Trophoblast cell (in vitro differentiated cells and primary cell): ENCODE measurements around the gene NFIC.

ENCODE experiments used
- DNase-seq, 2 donors: peaks; one replicate each; pipeline ENCODE4 v3.0.0-alpha.2; 2016
- H2AFZ ChIP-seq: 2 replicates; pipeline ENCODE4 v1.6.1; 2013; ENCODE audit warnings: low read length, moderate library complexity, mild to moderate bottlenecking; ENCODE audit not compliant: insufficient read depth, poor library complexity
- H2AK5ac ChIP-seq: 2 replicates; pipeline ENCODE4 v1.6.1; 2013; ENCODE audit warnings: mild to moderate bottlenecking, low read length
- H2BK120ac ChIP-seq: 2 replicates; pipeline ENCODE4 v1.6.1; 2013; ENCODE audit warnings: low read length, mild to moderate bottlenecking, moderate library complexity; ENCODE audit not compliant: insufficient read depth, poor library complexity
- H2BK12ac ChIP-seq: 2 replicates; pipeline ENCODE4 v1.6.1; 2013; ENCODE audit warnings: mild to moderate bottlenecking, low read length, moderate library complexity
- H2BK5ac ChIP-seq: 2 replicates; pipeline ENCODE4 v1.6.1; 2013; ENCODE audit warnings: low read length, low read depth, moderate library complexity, mild to moderate bottlenecking; ENCODE audit not compliant: poor library complexity
- H3K14ac ChIP-seq: 2 replicates; pipeline ENCODE4 v1.6.1; 2013; ENCODE audit warnings: mild to moderate bottlenecking, low read length
- H3K18ac ChIP-seq: 2 replicates; pipeline ENCODE4 v1.6.1; 2013; ENCODE audit warnings: mild to moderate bottlenecking, low read length
- H3K23ac ChIP-seq: 2 replicates; pipeline ENCODE4 v1.6.1; 2013; ENCODE audit warnings: low read length
- H3K27ac ChIP-seq: 2 replicates; pipeline ENCODE4 v1.5.1; 2013; ENCODE audit warnings: low read depth, mild to moderate bottlenecking, inconsistent platforms, low read length, moderate library complexity
- H3K27me3 ChIP-seq: 2 replicates; pipeline ENCODE4 v1.6.1; 2013; ENCODE audit warnings: inconsistent platforms, mild to moderate bottlenecking, low read length, moderate library complexity; ENCODE audit not compliant: insufficient read depth
- H3K36me3 ChIP-seq, 2 experiments: 1 replicate in 1 of 2; 2 replicates in 1 of 2; pipeline ENCODE4 v1.6.1; 2013; ENCODE audit warnings: low read length in 2 of 2, mild to moderate bottlenecking in 2 of 2, moderate library complexity in 1 of 2; ENCODE audit not compliant: insufficient read depth in 2 of 2, control insufficient read depth in 1 of 2
- H3K4ac ChIP-seq: 2 replicates; pipeline ENCODE4 v1.6.1; 2013; ENCODE audit warnings: low read depth, mild to moderate bottlenecking, low read length, moderate library complexity
- H3K4me1 ChIP-seq, 2 experiments: 1 replicate in 1 of 2; 2 replicates in 1 of 2; pipeline ENCODE4 v1.6.1; 2013; ENCODE audit warnings: low read length in 2 of 2, mild to moderate bottlenecking in 2 of 2, moderate library complexity in 1 of 2; ENCODE audit not compliant: insufficient read depth in 2 of 2, control insufficient read depth in 1 of 2
- H3K4me2 ChIP-seq: 2 replicates; pipeline ENCODE4 v1.6.1; 2013; ENCODE audit warnings: inconsistent platforms, mild to moderate bottlenecking, low read length, moderate library complexity
- H3K4me3 ChIP-seq: 2 replicates; pipeline ENCODE4 v1.5.1; 2013; ENCODE audit warnings: mild to moderate bottlenecking, low read depth, low read length, inconsistent platforms
- H3K79me1 ChIP-seq: one replicate; pipeline ENCODE4 v1.6.1; 2013; ENCODE audit warnings: low read length
- H3K79me2 ChIP-seq: 2 replicates; pipeline ENCODE4 v1.6.1; 2013; ENCODE audit warnings: low read length, mild to moderate bottlenecking; ENCODE audit not compliant: control insufficient read depth, insufficient read depth, poor library complexity
- H3K9ac ChIP-seq: 2 replicates; pipeline ENCODE4 v1.6.1; 2013; ENCODE audit warnings: mild to moderate bottlenecking, low read length
- H3K9me3 ChIP-seq: 2 replicates; pipeline ENCODE4 v1.6.1; 2013; ENCODE audit warnings: low read depth, mild to moderate bottlenecking, control low read depth, inconsistent platforms, low read length; ENCODE audit not compliant: insufficient read depth
- H4K12ac ChIP-seq: 2 replicates; pipeline ENCODE4 v1.6.1; 2013; ENCODE audit warnings: low read depth, mild to moderate bottlenecking, low read length, moderate library complexity
- H4K8ac ChIP-seq: 2 replicates; pipeline ENCODE4 v1.6.1; 2013; ENCODE audit warnings: low read depth, mild to moderate bottlenecking, low read length, moderate library complexity
- H4K91ac ChIP-seq: one replicate; pipeline ENCODE4 v1.6.1; 2013; ENCODE audit warnings: low read depth, mild to moderate bottlenecking, low read length, moderate library complexity
- WGBS: extraction: QIAGEN DNeasy Blood & Tissue Kit; methylation state at CpG from one replicate; pipeline ENCODE4 v1.1.7; 2013; ENCODE audit warnings: missing lambda C conversion rate; ENCODE audit not compliant: insufficient read length, insufficient coverage; ENCODE audit errors: extremely low coverage; 5-methylcytosine and 5-hydroxymethylcytosine counted together

Gene NFIC

DNA sequence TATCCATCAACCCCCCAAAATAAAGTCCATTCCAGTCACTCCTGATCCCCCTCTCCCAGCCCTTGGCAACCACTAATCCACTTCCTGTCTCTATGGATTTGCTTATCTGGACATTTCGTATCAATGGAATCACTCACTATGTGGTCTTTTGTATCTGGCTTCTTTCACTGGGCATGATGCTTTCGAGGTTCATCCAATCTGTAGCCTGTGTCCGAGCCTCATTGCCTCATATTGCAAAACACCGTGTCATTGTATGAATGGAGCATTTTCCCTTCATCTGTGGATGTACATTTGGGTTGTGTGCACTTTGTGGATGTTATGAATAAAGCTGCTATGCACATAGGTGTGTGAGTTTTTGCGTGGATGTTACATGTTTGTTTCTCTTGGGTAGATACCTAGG lies 138.4 kb downstream of the NFIC start:
- no peak overlapping the region for H2AK5ac ChIP-seq
- H2AFZ ChIP-seq, result no peak overlapping the region
- H3K27me3 ChIP-seq, result no peaks in the 10 kb centered on the region
- peaks cover 34% of the 10 kb centered on the region for H3K79me2 ChIP-seq
- H3K9me3 ChIP-seq, result no peaks in the 10 kb centered on the region
- WGBS, result no CpG with 5 or more reads among the region's 5 CpGs
- H3K9ac ChIP-seq, result no peak overlapping the region
- no peak overlapping the region for H2BK12ac ChIP-seq
- no peak overlapping the region for H2BK120ac ChIP-seq
- H3K18ac ChIP-seq, result no peak overlapping the region
- H3K23ac ChIP-seq, result no peak overlapping the region
- H3K4me3 ChIP-seq, result no peak overlapping the region
- H4K91ac ChIP-seq, result no peak overlapping the region
- no peak overlapping the region for H3K4ac ChIP-seq
- peaks cover 7 to 8% of the 10 kb centered on the region in 2 experiments for H3K36me3 ChIP-seq
- no peak overlapping the region for H2BK5ac ChIP-seq
- H3K14ac ChIP-seq, result no peak overlapping the region
- H3K79me1 ChIP-seq, result peaks cover 35% of the 10 kb centered on the region
- no peak overlapping the region for H3K27ac ChIP-seq
- no peak overlapping the region for H4K12ac ChIP-seq
- DNase-seq, result no peak
- peaks cover 16 to 21% of the 10 kb centered on the region in 2 experiments for H3K4me1 ChIP-seq
- no peak overlapping the region for H4K8ac ChIP-seq
- no peak overlapping the region for H3K4me2 ChIP-seq

DNA sequence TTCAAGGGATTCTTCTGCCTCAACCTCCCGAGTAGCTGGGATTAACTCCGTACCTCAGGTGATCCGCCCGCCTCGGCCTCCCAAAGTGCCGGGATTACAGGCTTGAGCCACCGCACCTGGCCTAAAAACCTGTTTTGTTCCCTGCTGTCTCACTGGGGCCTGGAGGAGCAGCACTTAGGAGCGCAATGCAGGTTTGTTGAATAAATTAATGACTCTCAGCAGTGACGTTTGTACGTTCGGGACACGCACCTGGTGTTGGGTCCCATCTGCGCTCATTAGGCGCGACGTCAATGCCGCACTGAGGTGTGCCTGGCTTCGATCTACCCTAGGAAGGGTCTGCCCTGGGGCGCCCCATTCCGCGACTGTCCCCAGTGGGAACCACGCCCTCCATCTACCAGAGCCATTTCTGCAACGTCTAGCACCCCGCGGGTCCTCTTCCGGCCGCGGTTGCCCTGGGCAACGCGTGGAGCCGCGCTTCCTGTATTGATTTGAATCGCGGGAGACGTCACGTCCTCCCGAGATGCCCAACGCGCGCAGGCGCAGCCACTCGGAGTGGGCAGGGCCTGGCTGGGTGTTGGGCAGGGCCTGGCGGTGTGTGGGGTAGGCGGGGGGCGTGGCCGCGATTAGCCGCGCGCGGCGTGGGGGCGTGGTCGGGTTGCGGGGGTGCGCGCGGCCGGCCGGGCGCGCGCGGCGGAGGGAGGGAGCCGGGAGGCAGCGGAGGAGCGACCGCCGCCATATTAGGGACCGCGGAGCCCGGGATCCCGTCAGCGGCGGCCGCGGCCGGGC lies 139.4 kb downstream of the NFIC start, which contains the start of gene FZR1:
Gene FZR1, plus strand, starts transcription at position 714 of the 786 bp plus-strand sequence. CDS start 16,679 bp downstream, outside the sequence.
- H3K27me3 ChIP-seq, result no peaks in the 10 kb centered on the region
- H2AFZ ChIP-seq, result peak within 1 kb of the TSS; percentile 80
- H3K9ac ChIP-seq, result peak within 1 kb of the TSS; percentile 93
- peak within 1 kb of the TSS; percentile 93 for H3K4me3 ChIP-seq
- H4K12ac ChIP-seq, result peak within 1 kb of the TSS; percentile 89
- peak within 1 kb of the TSS; percentile 65 for H3K4me2 ChIP-seq
- WGBS, result no CpG with 5 or more reads among the region's 79 CpGs
- H3K4ac ChIP-seq, result peak within 1 kb of the TSS; percentile 91
- peaks cover 33% of the 10 kb centered on the region for H3K79me2 ChIP-seq
- H3K36me3 ChIP-seq, result peaks cover 16 to 17% of the 10 kb centered on the region in 2 experiments
- H4K91ac ChIP-seq, result peak within 1 kb of the TSS; percentile 91
- peak within 1 kb of the TSS; percentile 72 for H3K27ac ChIP-seq
- H3K4me1 ChIP-seq, result peaks cover 23 to 28% of the 10 kb centered on the region in 2 experiments
- peak within 1 kb of the TSS; percentile 91 for H2BK5ac ChIP-seq
- no peak within 1 kb of the TSS for H2BK12ac ChIP-seq
- DNase-seq, result peak; percentile 99 to 100
- peak within 1 kb of the TSS; percentile 62 for H2AK5ac ChIP-seq
- no peaks in the 10 kb centered on the region for H3K9me3 ChIP-seq
- H3K23ac ChIP-seq, result no peak within 1 kb of the TSS
- peak within 1 kb of the TSS; percentile 91 for H2BK120ac ChIP-seq
- H4K8ac ChIP-seq, result peak within 1 kb of the TSS; percentile 79
- peaks cover 30% of the 10 kb centered on the region for H3K79me1 ChIP-seq
- H3K18ac ChIP-seq, result peak within 1 kb of the TSS; percentile 83
- H3K14ac ChIP-seq, result peak within 1 kb of the TSS; percentile 92

DNA sequence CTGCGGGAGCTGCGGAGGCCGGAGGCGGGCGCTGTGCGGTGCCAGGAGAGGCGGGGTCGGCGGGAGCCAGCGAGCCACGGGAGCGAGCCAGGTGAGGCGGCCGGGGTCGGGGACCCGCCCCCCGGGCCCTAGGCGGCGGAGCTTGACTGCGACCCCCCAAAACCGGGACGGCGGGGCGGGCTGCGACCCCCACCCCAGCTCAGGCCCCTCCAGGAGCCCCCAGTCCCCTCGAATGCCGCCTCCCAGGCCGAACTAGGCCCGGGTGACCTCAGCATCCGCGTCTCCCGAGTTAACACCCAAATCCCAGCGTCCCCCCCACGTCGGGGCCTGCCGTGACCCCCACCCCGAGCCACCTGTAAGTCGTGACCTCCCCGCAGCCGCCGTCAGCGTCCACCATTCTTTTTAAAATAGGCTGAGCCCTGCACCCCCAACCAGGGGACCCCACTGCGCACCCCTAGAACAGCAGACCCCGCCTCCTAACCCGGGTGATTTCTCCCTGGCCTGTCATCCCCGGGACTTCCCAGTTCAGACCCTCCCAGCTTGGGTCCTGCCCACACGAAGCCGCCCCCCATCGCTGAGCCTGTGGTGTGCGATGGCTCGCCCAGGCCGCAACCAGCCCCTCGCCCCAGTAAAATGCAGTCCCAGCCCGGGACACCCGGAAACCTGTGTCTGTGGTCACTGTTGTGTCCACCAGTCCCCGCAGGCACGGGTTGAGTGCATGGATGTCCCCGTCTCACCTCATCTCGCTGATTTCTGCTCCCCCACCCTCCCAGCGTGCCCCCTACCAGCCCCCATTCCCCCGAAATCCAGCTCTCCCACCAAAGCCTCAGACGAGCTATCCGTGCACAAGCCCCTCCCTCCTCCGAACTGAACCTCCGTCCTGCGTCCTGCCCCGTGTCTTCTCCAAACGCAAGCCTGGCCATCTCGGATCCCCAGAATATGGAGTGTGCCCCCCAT lies 140.3 kb downstream of the NFIC start:
- Histone ChIP-seq H4K8ac (peak overlapping the region; percentile 79), H3K4ac (peak overlapping the region; percentile 91), H3K36me3 (peaks cover 25 to 26% of the 10 kb centered on the region in 2 experiments), H3K4me1 (peaks cover 23 to 28% of the 10 kb centered on the region in 2 experiments), H3K23ac (no peak overlapping the region), H2AFZ (peak overlapping the region; percentile 80), H3K79me2 (peaks cover 39% of the 10 kb centered on the region), H3K18ac (peak overlapping the region; percentile 83), H3K4me3 (peak overlapping the region; percentile 93), H2BK12ac (no peak overlapping the region), H2BK120ac (peak overlapping the region; percentile 86), H3K9ac (peak overlapping the region; percentile 93), H3K4me2 (peak overlapping the region; percentile 63), H4K12ac (peak overlapping the region; percentile 72), H4K91ac (peak overlapping the region; percentile 91), H3K14ac (peak overlapping the region; percentile 92), H3K9me3 (no peaks in the 10 kb centered on the region), H2AK5ac (peak overlapping the region; percentile 62), H3K27me3 (no peaks in the 10 kb centered on the region), H3K79me1 (peaks cover 28% of the 10 kb centered on the region), H3K27ac (peak overlapping the region; percentile 72), H2BK5ac (peak overlapping the region; percentile 91)
- DNase-seq, result peak in 1 of 2 donors; percentile 22
- no CpG with 5 or more reads among the region's 69 CpGs for WGBS
